H9 (cell line): ENCODE results near the gene FBXO10. TPM values are rescaled to one million over a fixed set of nuclear protein-coding genes. Genes with fewer than 3 reads are reported as not detected.

ENCODE experiments used
- DNase-seq: peaks from one replicate; pipeline ENCODE4 v3.0.0-alpha.2; 2017
- H2AFZ ChIP-seq: one replicate; pipeline ENCODE4 v1.6.1; 2013; ENCODE audit warnings: mild to moderate bottlenecking, low read length, control low read depth, moderate library complexity
- H2AK5ac ChIP-seq: 2 replicates; pipeline ENCODE4 v1.6.1; 2013; ENCODE audit warnings: low read length, control low read depth, mixed read lengths; ENCODE audit not compliant: insufficient read length
- H2BK120ac ChIP-seq: one replicate; pipeline ENCODE4 v1.6.1; 2013; ENCODE audit warnings: low read depth, mild to moderate bottlenecking, low read length, control low read depth, inconsistent platforms; ENCODE audit not compliant: poor library complexity, severe bottlenecking
- H2BK12ac ChIP-seq: 2 replicates; pipeline ENCODE4 v1.6.1; 2013; ENCODE audit warnings: low read length, control low read depth, mixed read lengths, low read depth; ENCODE audit not compliant: insufficient read length
- H2BK15ac ChIP-seq: 2 replicates; pipeline ENCODE4 v1.6.1; 2013; ENCODE audit warnings: low read depth, low read length, control low read depth
- H2BK20ac ChIP-seq: one replicate; pipeline ENCODE4 v1.6.1; 2013; ENCODE audit warnings: low read depth, mild to moderate bottlenecking, low read length, control low read depth, inconsistent platforms; ENCODE audit not compliant: poor library complexity, severe bottlenecking
- H2BK5ac ChIP-seq: 2 replicates; pipeline ENCODE4 v1.6.1; 2013; ENCODE audit warnings: low read length, control low read depth, mixed read lengths; ENCODE audit not compliant: insufficient read length
- H3K14ac ChIP-seq: 2 replicates; pipeline ENCODE4 v1.6.1; 2013; ENCODE audit warnings: low read length, control low read depth; ENCODE audit not compliant: insufficient read depth
- H3K18ac ChIP-seq: 2 replicates; pipeline ENCODE4 v1.6.1; 2013; ENCODE audit warnings: low read depth, mild to moderate bottlenecking, mixed read lengths, low read length, control low read depth; ENCODE audit not compliant: insufficient read length
- H3K23ac ChIP-seq: 2 replicates; pipeline ENCODE4 v1.6.1; 2013; ENCODE audit warnings: low read length, control low read depth, mixed read lengths, low read depth; ENCODE audit not compliant: insufficient read length
- H3K23me2 ChIP-seq: 2 replicates; pipeline ENCODE4 v1.6.1; 2013; ENCODE audit warnings: low read depth, mild to moderate bottlenecking, mixed read lengths, low read length, control low read depth; ENCODE audit not compliant: insufficient read length, poor library complexity, severe bottlenecking
- H3K27ac ChIP-seq: 2 replicates; pipeline ENCODE4 v1.5.1; 2013; ENCODE audit warnings: low read length, control low read depth, mixed read lengths, low read depth; ENCODE audit not compliant: insufficient read length
- H3K27me3 ChIP-seq: 2 replicates; pipeline ENCODE4 v1.6.1; 2013; ENCODE audit warnings: low read length, control low read depth, inconsistent platforms; ENCODE audit not compliant: insufficient read depth
- H3K4ac ChIP-seq: 2 replicates; pipeline ENCODE4 v1.6.1; 2013; ENCODE audit warnings: low read depth, mild to moderate bottlenecking, control low read depth, inconsistent platforms, low read length, moderate library complexity
- H3K4me1 ChIP-seq: 2 replicates; pipeline ENCODE4 v1.6.1; 2013; ENCODE audit warnings: low read length, control low read depth, inconsistent platforms; ENCODE audit not compliant: insufficient read depth
- H3K4me2 ChIP-seq: 2 replicates; pipeline ENCODE4 v1.6.1; 2013; ENCODE audit warnings: low read length, control low read depth, mixed read lengths; ENCODE audit not compliant: insufficient read length, insufficient read depth
- H3K56ac ChIP-seq: 2 replicates; pipeline ENCODE4 v1.6.1; 2013; ENCODE audit warnings: low read depth, mild to moderate bottlenecking, mixed read lengths, low read length, control low read depth; ENCODE audit not compliant: insufficient read length
- H3K79me1 ChIP-seq: 2 replicates; pipeline ENCODE4 v1.6.1; 2013; ENCODE audit warnings: low read depth, mild to moderate bottlenecking, moderate library complexity, low read length, control low read depth, inconsistent platforms; ENCODE audit not compliant: insufficient read depth, poor library complexity, severe bottlenecking
- H3K79me2 ChIP-seq: 2 replicates; pipeline ENCODE4 v1.6.1; 2013; ENCODE audit warnings: low read length, control low read depth, inconsistent platforms; ENCODE audit not compliant: insufficient read depth
- H3K9ac ChIP-seq: 2 replicates; pipeline ENCODE4 v1.6.1; 2013; ENCODE audit warnings: low read length, control low read depth, mixed read lengths; ENCODE audit not compliant: insufficient read length; ENCODE audit errors: extremely low read depth
- H3K9me3 ChIP-seq: one replicate; pipeline ENCODE4 v1.6.1; 2013; ENCODE audit warnings: low read depth, low read length, inconsistent platforms; ENCODE audit not compliant: control insufficient read depth
- H3T11ph ChIP-seq: one replicate; pipeline ENCODE4 v1.6.1; 2013; ENCODE audit warnings: mild to moderate bottlenecking, low read length, control low read depth, inconsistent platforms
- H4K20me1 ChIP-seq: one replicate; pipeline ENCODE4 v1.6.1; 2013; ENCODE audit not compliant: control insufficient read depth, insufficient read length, insufficient read depth
- H4K5ac ChIP-seq: 2 replicates; pipeline ENCODE4 v1.6.1; 2013; ENCODE audit warnings: low read depth, mild to moderate bottlenecking, mixed read lengths, low read length, control low read depth; ENCODE audit not compliant: insufficient read length
- H4K8ac ChIP-seq: replicated peaks from 2 replicates; pipeline ENCODE4 v1.6.1; 2013; ENCODE audit warnings: low read length, control low read depth, mixed read lengths, low read depth; ENCODE audit not compliant: insufficient read length
- H4K91ac ChIP-seq: 2 replicates; pipeline ENCODE4 v1.6.1; 2013; ENCODE audit warnings: low read depth, mild to moderate bottlenecking, moderate library complexity, mixed read lengths, low read length, control low read depth; ENCODE audit not compliant: insufficient read length
- H3K27ac Mint-ChIP-seq, 3 experiments: 2 replicates in 2 of 3; 3 replicates in 1 of 3; pipeline ENCODE4 v1.8.0; 2020 to 2021; ENCODE audit warnings: mixed read lengths in 3 of 3, mild to moderate bottlenecking in 1 of 3, moderate library complexity in 1 of 3
- H3K27me3 Mint-ChIP-seq: 2 replicates; pipeline ENCODE4 v1.8.0; 2021; ENCODE audit warnings: low read depth, mild to moderate bottlenecking, moderate library complexity, mixed read lengths
- H3K36me3 Mint-ChIP-seq, 3 experiments: 2 replicates in 2 of 3; 3 replicates in 1 of 3; pipeline ENCODE4 v1.8.0; 2020 to 2021; ENCODE audit warnings: low read depth in 3 of 3, mixed read lengths in 3 of 3; ENCODE audit not compliant: insufficient read depth in 1 of 3
- H3K4me1 Mint-ChIP-seq, 2 experiments: 2 replicates each; pipeline ENCODE4 v1.8.0; 2020; ENCODE audit warnings: mixed read lengths in 2 of 2
- H3K4me3 Mint-ChIP-seq, 2 experiments: 2 replicates in 1 of 2; 3 replicates in 1 of 2; pipeline ENCODE4 v1.8.0; 2020 to 2021; ENCODE audit warnings: mild to moderate bottlenecking in 2 of 2, mixed read lengths in 2 of 2, moderate library complexity in 1 of 2
- H3K9me3 Mint-ChIP-seq, 2 experiments: 2 replicates in 1 of 2; 3 replicates in 1 of 2; pipeline ENCODE4 v1.8.0; 2020; ENCODE audit warnings: mild to moderate bottlenecking in 2 of 2, mixed read lengths in 2 of 2, moderate library complexity in 1 of 2
- WGBS: extraction: QIAGEN DNeasy Blood & Tissue Kit; methylation state at CpG from one replicate; pipeline ENCODE4 v1.1.7; 2013; ENCODE audit warnings: missing lambda C conversion rate, low lambda C conversion rate, mixed read lengths; ENCODE audit not compliant: insufficient read length; ENCODE audit errors: extremely low coverage; 5-methylcytosine and 5-hydroxymethylcytosine counted together
- total RNA-seq: library from RNA; stranded (reverse); gene quantifications from 2 replicates; pipeline ENCODE4 v1.2.1, GENCODE V29; 2021
- TF ChIP-seq, protein P1 (sequence below): fragments of 200-600 bp; sonication (generic); conservative IDR thresholded peaks from 3 replicates; pipeline ENCODE4 v1.8.0; 2021; ENCODE audit warnings: antibody characterized with exemption, mild to moderate bottlenecking

The FBXO10 gene
- total RNA-seq, 1 experiment from 2014 or later = 16.8 TPM

DNA sequence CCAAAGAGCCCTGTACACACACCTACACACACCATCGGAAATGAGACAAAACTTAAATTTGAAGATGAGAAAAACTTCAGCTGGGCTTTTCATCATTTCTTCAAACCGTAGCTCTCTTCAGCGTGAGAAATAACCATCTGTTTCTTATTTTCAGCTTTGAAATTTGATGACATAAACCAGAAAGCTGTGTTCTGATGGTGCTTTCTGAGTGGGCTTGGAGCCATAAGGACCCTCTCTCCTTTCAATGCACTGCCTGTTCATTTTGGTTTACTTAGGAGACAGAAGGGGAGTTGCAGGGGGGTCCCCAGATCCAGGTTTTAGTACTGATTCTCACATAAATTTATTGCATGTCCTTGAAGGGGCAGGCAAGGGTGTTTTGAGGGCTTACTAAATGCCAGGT lies 9.5 kb downstream of the FBXO10 start:
- no peak overlapping the region for H3K18ac ChIP-seq
- no peak overlapping the region for H3T11ph ChIP-seq
- Mint-ChIP-seq H3K27ac (no peak overlapping the region), H3K9me3 (peaks cover 23 to 24% of the 10 kb centered on the region in 2 experiments), H3K4me3 (no peak overlapping the region), H3K36me3 (peaks cover 27 to 30% (median 30%) of the 10 kb centered on the region in 3 experiments), H3K4me1 (peaks cover 13 to 23% of the 10 kb centered on the region in 2 experiments), H3K27me3 (peaks cover 2% of the 10 kb centered on the region; the same call in 1 of the 2 replicates)
- H3K27ac ChIP-seq = no peak overlapping the region
- H3K4ac ChIP-seq = no peak overlapping the region
- no peak overlapping the region for H3K14ac ChIP-seq
- H2BK20ac ChIP-seq = no peak overlapping the region
- H2AFZ ChIP-seq = no peak overlapping the region
- H2BK5ac ChIP-seq = no peak overlapping the region
- H3K4me2 ChIP-seq = no peak overlapping the region
- TF ChIP-seq, protein P1, sequence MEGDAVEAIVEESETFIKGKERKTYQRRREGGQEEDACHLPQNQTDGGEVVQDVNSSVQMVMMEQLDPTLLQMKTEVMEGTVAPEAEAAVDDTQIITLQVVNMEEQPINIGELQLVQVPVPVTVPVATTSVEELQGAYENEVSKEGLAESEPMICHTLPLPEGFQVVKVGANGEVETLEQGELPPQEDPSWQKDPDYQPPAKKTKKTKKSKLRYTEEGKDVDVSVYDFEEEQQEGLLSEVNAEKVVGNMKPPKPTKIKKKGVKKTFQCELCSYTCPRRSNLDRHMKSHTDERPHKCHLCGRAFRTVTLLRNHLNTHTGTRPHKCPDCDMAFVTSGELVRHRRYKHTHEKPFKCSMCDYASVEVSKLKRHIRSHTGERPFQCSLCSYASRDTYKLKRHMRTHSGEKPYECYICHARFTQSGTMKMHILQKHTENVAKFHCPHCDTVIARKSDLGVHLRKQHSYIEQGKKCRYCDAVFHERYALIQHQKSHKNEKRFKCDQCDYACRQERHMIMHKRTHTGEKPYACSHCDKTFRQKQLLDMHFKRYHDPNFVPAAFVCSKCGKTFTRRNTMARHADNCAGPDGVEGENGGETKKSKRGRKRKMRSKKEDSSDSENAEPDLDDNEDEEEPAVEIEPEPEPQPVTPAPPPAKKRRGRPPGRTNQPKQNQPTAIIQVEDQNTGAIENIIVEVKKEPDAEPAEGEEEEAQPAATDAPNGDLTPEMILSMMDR = no peak
- no peak for DNase-seq
- H3K79me1 ChIP-seq = no peaks in the 10 kb centered on the region
- no peaks in the 10 kb centered on the region for H3K23me2 ChIP-seq
- no peaks in the 10 kb centered on the region for H4K20me1 ChIP-seq
- no peaks in the 10 kb centered on the region for H3K9me3 ChIP-seq
- no peak overlapping the region for H2BK120ac ChIP-seq
- H3K23ac ChIP-seq = no peak overlapping the region
- WGBS = no CpG with 5 or more reads among the region's 3 CpGs
- H2AK5ac ChIP-seq = no peak overlapping the region
- no peak overlapping the region for H3K9ac ChIP-seq
- no peak overlapping the region for H2BK15ac ChIP-seq
- no peaks in the 10 kb centered on the region; the same call in 1 of the 2 replicates for H3K4me1 ChIP-seq
- no peak overlapping the region for H3K56ac ChIP-seq
- no peaks in the 10 kb centered on the region for H3K27me3 ChIP-seq
- H2BK12ac ChIP-seq = no peak overlapping the region
- H3K79me2 ChIP-seq = no peaks in the 10 kb centered on the region; the same call in 1 of the 2 replicates
- no peak overlapping the region for H4K8ac ChIP-seq
- no peak overlapping the region for H4K5ac ChIP-seq
- no peak overlapping the region for H4K91ac ChIP-seq
